Subcutaneous adipose tissue (tissue), 4 donors: Measurements from ENCODE around the gene IQSEC1. TPM values are rescaled to one million over a fixed set of nuclear protein-coding genes. Genes with fewer than 3 reads are reported as not detected.

Experiments
- CTCF ChIP-seq: fragments of 450-650 bp; IDR thresholded peaks from one replicate; pipeline ENCODE4 v1.5.1; 2016; ENCODE audit warnings: low read depth, mild to moderate bottlenecking, control low read depth, antibody characterized with exemption, moderate library complexity
- total RNA-seq, 4 donors: library from RNA; depleted of rRNA; stranded (reverse); fragments of >200 nt; gene quantifications; one replicate each; pipeline ENCODE4 v1.1.0, GENCODE V29; 2016

The IQSEC1 gene
- total RNA-seq, 4 donors from 2014 or later: 44.3 to 99.1 (median 51.8) TPM

- no peak for TF ChIP-seq CTCF
Measured at GRCh38 chr3:13098192-13098988, 25.2 kb upstream of the IQSEC1 start.

- TF ChIP-seq CTCF: no peak
Measured at GRCh38 chr3:13096356-13096755, 23.1 kb upstream of the IQSEC1 start.

GRCh38 chr3:13095408-13095937 lies 22.2 kb upstream of the IQSEC1 start:
- TF ChIP-seq CTCF: no peak

GRCh38 chr3:13093687-13094086 lies 20.5 kb upstream of the IQSEC1 start:
- no peak for TF ChIP-seq CTCF

GRCh38 chr3:13092621-13093617 lies 19.7 kb upstream of the IQSEC1 start:
- no peak for TF ChIP-seq CTCF

GRCh38 chr3:13091898-13092611 lies 18.8 kb upstream of the IQSEC1 start:
- TF ChIP-seq CTCF: no peak
